HCT116 (cell line): ENCODE measurements around the gene ASPA. TPM values are rescaled to one million over a fixed set of nuclear protein-coding genes. Genes with fewer than 3 reads are reported as not detected.

Source experiments
- ATAC-seq: fragments of 200-7000 bp; cut with Tn5 transposase; 2 replicates; pipeline ENCODE4 v1.9.1; 2020; ENCODE audit warnings: mild to moderate bottlenecking, moderate library complexity
- BruUV-seq: library from RNA; stranded (reverse); fragments of 400-500 nt; replicated peaks from 2 replicates; lab custom pipeline; 2021; lab: Mats Ljungman, UMichigan
- CTCF ChIA-PET: fragments of 300-600 bp; sonication (Branson Sonifier 250); formaldehyde crosslinking; loops from one replicate; lab custom pipeline; 2021; ENCODE audit warnings: antibody characterized with exemption; lab: Charles Lee
- POLR2A ChIA-PET: fragments of 300-600, 350-600 bp; sonication (Branson Sonifier 250); formaldehyde crosslinking; loops from one replicate; lab custom pipeline; 2021; ENCODE audit warnings: antibody characterized with exemption; lab: Charles Lee
- RAD21 ChIA-PET, 2 experiments: fragments of 300-600 bp; sonication (Branson Sonifier 250); formaldehyde crosslinking; loops; one replicate each; lab custom pipeline; 2023; ENCODE audit warnings: low total read pairs in 2 of 2; ENCODE audit not compliant: uncharacterized antibody in 2 of 2, unreplicated experiment in 2 of 2, low non-redundant PET in 1 of 2; lab: Charles Lee
- DNase-seq: peaks from one replicate; pipeline ENCODE4 v3.0.0-alpha.2; 2010; ENCODE audit warnings: low read depth, low spot score
- H2AFZ ChIP-seq: fragments of 200-600 bp; shearing (Covaris generic), sonication (generic); 2 replicates; pipeline ENCODE4 v1.6.1; 2017; ENCODE audit warnings: low read depth, mixed run types, mixed read lengths, antibody characterized with exemption, low read length; ENCODE audit not compliant: poor library complexity, severe bottlenecking
- H3K27ac ChIP-seq: 2 replicates; pipeline ENCODE4 v1.5.1; 2012; ENCODE audit warnings: low read depth, low read length
- H3K27me3 ChIP-seq: fragments of 200-600 bp; sonication (generic); 2 replicates; pipeline ENCODE4 v1.6.1; 2016; ENCODE audit warnings: mixed run types, low read length, mixed read lengths; ENCODE audit not compliant: insufficient read depth
- H3K36me3 ChIP-seq, 2 experiments: fragments of 200-500 bp in 1 of 2; fragments of 200-600 bp in 1 of 2; sonication (Bioruptor generic) in 1 of 2; sonication (generic) in 1 of 2; 2 replicates each; pipeline versions ENCODE4 v1.5.1 to v1.6.1; 2014 to 2016; ENCODE audit warnings: low read length in 2 of 2, inconsistent platforms in 1 of 2, mixed read lengths in 1 of 2, mixed run types in 1 of 2; ENCODE audit not compliant: insufficient read depth in 2 of 2, control insufficient read depth in 1 of 2
- H3K4me1 ChIP-seq, 2 experiments: fragments of 200-600 bp in 1 of 2; sonication (generic) in 1 of 2; 2 replicates each; pipeline versions ENCODE4 v1.5.1 to v1.6.1; 2012 to 2017; ENCODE audit warnings: low read length in 2 of 2, inconsistent platforms in 1 of 2, mild to moderate bottlenecking in 1 of 2, mixed read lengths in 1 of 2, mixed run types in 1 of 2, moderate library complexity in 1 of 2; ENCODE audit not compliant: insufficient read depth in 2 of 2, control insufficient read depth in 1 of 2
- H3K4me2 ChIP-seq: fragments of 200-600 bp; sonication (generic); 2 replicates; pipeline ENCODE4 v1.6.1; 2017; ENCODE audit warnings: mixed run types, low read length, mixed read lengths
- H3K4me3 ChIP-seq, 2 experiments: fragments of 200-600 bp in 1 of 2; sonication (generic) in 1 of 2; replicated peaks in 1 of 2; 2 replicates each; pipeline ENCODE4 v1.5.1; 2011 to 2016; ENCODE audit warnings: low read length in 2 of 2, control low read depth in 1 of 2, low read depth in 1 of 2, mild to moderate bottlenecking in 1 of 2, mixed read lengths in 1 of 2, mixed run types in 1 of 2
- H3K79me2 ChIP-seq: fragments of 200-600 bp; sonication (generic); 2 replicates; pipeline ENCODE4 v1.6.1; 2017; ENCODE audit warnings: mild to moderate bottlenecking, mixed run types, low read length, moderate library complexity, mixed read lengths; ENCODE audit not compliant: insufficient read depth
- H3K9ac ChIP-seq: fragments of 200-600 bp; sonication (generic); 2 replicates; pipeline ENCODE4 v1.6.1; 2016; ENCODE audit warnings: low read length, mixed read lengths
- H3K9me2 ChIP-seq: fragments of 200-600 bp; sonication (generic), shearing (Covaris generic); 2 replicates; pipeline ENCODE4 v1.6.1; 2017; ENCODE audit warnings: mixed run types, mild to moderate bottlenecking, moderate library complexity; ENCODE audit not compliant: insufficient read depth
- H3K9me3 ChIP-seq, 2 experiments: fragments of 200-500 bp in 1 of 2; fragments of 200-600 bp in 1 of 2; sonication (Bioruptor generic) in 1 of 2; sonication (generic) in 1 of 2; 2 replicates each; pipeline ENCODE4 v1.6.1; 2014 to 2017; ENCODE audit warnings: low read length in 2 of 2, mixed read lengths in 2 of 2, inconsistent platforms in 1 of 2, low read depth in 1 of 2, mild to moderate bottlenecking in 1 of 2, mixed run types in 1 of 2, moderate library complexity in 1 of 2; ENCODE audit not compliant: control insufficient read depth in 1 of 2, insufficient read depth in 1 of 2
- H4K20me1 ChIP-seq: fragments of 200-600 bp; sonication (generic), shearing (Covaris generic); 2 replicates; pipeline ENCODE4 v1.6.1; 2017; ENCODE audit warnings: mixed run types, mild to moderate bottlenecking, moderate library complexity; ENCODE audit not compliant: insufficient read depth
- CBX3 ChIP-seq: IDR thresholded peaks from 2 replicates; pipeline ENCODE4 v1.6.1; 2012; ENCODE audit warnings: low read depth
- CEBPB ChIP-seq: IDR thresholded peaks from 2 replicates; pipeline ENCODE4 v1.6.1; 2012; ENCODE audit warnings: low read depth
- intact Hi-C: fragments of 100-400 bp; cut with micrococcal nuclease; formaldehyde crosslinking; loops from 2 replicates; pipeline ENCODE4 v1.10.0; 2022
- total RNA-seq: library from RNA; stranded (reverse); gene quantifications from one replicate; pipeline ENCODE4 v1.2.1, GENCODE V29; 2021; ENCODE audit not compliant: unreplicated experiment
- TF ChIP-seq, protein P1 (sequence below): IDR thresholded peaks from 2 replicates; pipeline ENCODE4 v1.6.1; 2012; ENCODE audit warnings: low read depth

The ASPA gene
- total RNA-seq, 1 experiment from 2014 or later, result not detected

- Histone ChIP-seq H3K4me2 (no peak overlapping the region), H3K4me3 (no peak overlapping the region), H3K36me3 (no peaks in the 10 kb centered on the region), H3K9me2 (no peaks in the 10 kb centered on the region), H3K4me1 (peaks cover 5 to 16% of the 10 kb centered on the region in 2 experiments; a peak in 3 of 4 replicates), H3K27ac (no peak overlapping the region), H3K9me3 (no peaks in the 10 kb centered on the region), H3K27me3 (no peaks in the 10 kb centered on the region), H3K79me2 (no peaks in the 10 kb centered on the region), H3K9ac (no peak overlapping the region), H4K20me1 (no peaks in the 10 kb centered on the region), H2AFZ (no peak overlapping the region)
- CTCF ChIA-PET, result no interaction called here
- no TSS peak for BruUV-seq
- DNase-seq, result no peak
- intact Hi-C loops, result loop anchor here (10.0 kb wide), 1 partner anchor 487 kb away; no protein-coding TSS in a partner anchor
- RAD21 ChIA-PET, result no interaction called here
- ATAC-seq, result no peak
- POLR2A ChIA-PET, result no interaction called here
- TF ChIP-seq, protein P1, sequence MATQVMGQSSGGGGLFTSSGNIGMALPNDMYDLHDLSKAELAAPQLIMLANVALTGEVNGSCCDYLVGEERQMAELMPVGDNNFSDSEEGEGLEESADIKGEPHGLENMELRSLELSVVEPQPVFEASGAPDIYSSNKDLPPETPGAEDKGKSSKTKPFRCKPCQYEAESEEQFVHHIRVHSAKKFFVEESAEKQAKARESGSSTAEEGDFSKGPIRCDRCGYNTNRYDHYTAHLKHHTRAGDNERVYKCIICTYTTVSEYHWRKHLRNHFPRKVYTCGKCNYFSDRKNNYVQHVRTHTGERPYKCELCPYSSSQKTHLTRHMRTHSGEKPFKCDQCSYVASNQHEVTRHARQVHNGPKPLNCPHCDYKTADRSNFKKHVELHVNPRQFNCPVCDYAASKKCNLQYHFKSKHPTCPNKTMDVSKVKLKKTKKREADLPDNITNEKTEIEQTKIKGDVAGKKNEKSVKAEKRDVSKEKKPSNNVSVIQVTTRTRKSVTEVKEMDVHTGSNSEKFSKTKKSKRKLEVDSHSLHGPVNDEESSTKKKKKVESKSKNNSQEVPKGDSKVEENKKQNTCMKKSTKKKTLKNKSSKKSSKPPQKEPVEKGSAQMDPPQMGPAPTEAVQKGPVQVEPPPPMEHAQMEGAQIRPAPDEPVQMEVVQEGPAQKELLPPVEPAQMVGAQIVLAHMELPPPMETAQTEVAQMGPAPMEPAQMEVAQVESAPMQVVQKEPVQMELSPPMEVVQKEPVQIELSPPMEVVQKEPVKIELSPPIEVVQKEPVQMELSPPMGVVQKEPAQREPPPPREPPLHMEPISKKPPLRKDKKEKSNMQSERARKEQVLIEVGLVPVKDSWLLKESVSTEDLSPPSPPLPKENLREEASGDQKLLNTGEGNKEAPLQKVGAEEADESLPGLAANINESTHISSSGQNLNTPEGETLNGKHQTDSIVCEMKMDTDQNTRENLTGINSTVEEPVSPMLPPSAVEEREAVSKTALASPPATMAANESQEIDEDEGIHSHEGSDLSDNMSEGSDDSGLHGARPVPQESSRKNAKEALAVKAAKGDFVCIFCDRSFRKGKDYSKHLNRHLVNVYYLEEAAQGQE, result no peak
- no peak for TF ChIP-seq CEBPB
- TF ChIP-seq CBX3, result no peak
These were observed 55.7 kb downstream of the ASPA start for GRCh38 chr17:3531266-3532101.
